H1 (cell line): Measurements from ENCODE around the gene XPO6. TPM values are rescaled to one million over a fixed set of nuclear protein-coding genes. Genes with fewer than 3 reads are reported as not detected.

Experiments
- CTCF ChIA-PET: fragments of 300-600 bp; sonication (Branson Sonifier 250); formaldehyde crosslinking; loops from one replicate; lab custom pipeline; 2021; ENCODE audit not compliant: partially characterized antibody; lab: Charles Lee
- POLR2A ChIA-PET: fragments of 300-600 bp; sonication (Branson Sonifier 250); formaldehyde crosslinking; loops from one replicate; lab custom pipeline; 2021; ENCODE audit warnings: inconsistent platforms; ENCODE audit not compliant: partially characterized antibody; lab: Charles Lee
- DNase-seq, 2 experiments: peaks; one replicate each; pipeline versions ENCODE4 v3.0.0 to v3.0.0-alpha.2; 2010 to 2022; ENCODE audit warnings: low spot score in 2 of 2, low read depth in 1 of 2, mixed read lengths in 1 of 2
- FAIRE-seq: peaks from 2 replicates; lab custom pipeline; 2011; peaks lifted over from hg19 to GRCh38; lab: Jason Lieb, UNC
- H2AFZ ChIP-seq: 2 replicates; pipeline ENCODE4 v1.8.1; 2012; ENCODE audit warnings: low read length, inconsistent platforms
- H2AK5ac ChIP-seq: 2 replicates; pipeline ENCODE4 v1.6.1; 2013; ENCODE audit warnings: low read depth, low read length
- H2BK120ac ChIP-seq: replicated peaks from 2 replicates; pipeline ENCODE3; 2013; ENCODE audit warnings: low read depth, low read length, inconsistent platforms
- H2BK12ac ChIP-seq: 2 replicates; pipeline ENCODE4 v1.6.1; 2013; ENCODE audit warnings: low read depth, low read length
- H2BK15ac ChIP-seq: 2 replicates; pipeline ENCODE4 v1.6.1; 2013; ENCODE audit warnings: low read length
- H2BK20ac ChIP-seq: 2 replicates; pipeline ENCODE4 v1.6.1; 2013; ENCODE audit warnings: low read length
- H2BK5ac ChIP-seq: 2 replicates; pipeline ENCODE4 v1.6.1; 2013; ENCODE audit warnings: low read depth, low read length
- H3K14ac ChIP-seq: 2 replicates; pipeline ENCODE4 v1.6.1; 2013; ENCODE audit warnings: inconsistent platforms; ENCODE audit not compliant: insufficient read length
- H3K18ac ChIP-seq: 2 replicates; pipeline ENCODE4 v1.6.1; 2013; ENCODE audit warnings: low read length; ENCODE audit errors: extremely low read depth
- H3K23ac ChIP-seq: 2 replicates; pipeline ENCODE4 v1.6.1; 2013; ENCODE audit warnings: inconsistent platforms; ENCODE audit not compliant: insufficient read length
- H3K23me2 ChIP-seq: 2 replicates; pipeline ENCODE4 v1.6.1; 2013; ENCODE audit warnings: low read depth, low read length
- H3K27ac ChIP-seq: 2 replicates; pipeline ENCODE4 v1.6.1; 2011; ENCODE audit warnings: low read depth, low read length, inconsistent platforms
- H3K27me3 ChIP-seq, 4 experiments: replicated peaks in 1 of 4; 1 replicate in 1 of 4; 2 replicates in 3 of 4; pipeline versions ENCODE4 v1.6.1 to v1.8.1; 2011 to 2013; ENCODE audit warnings: low read length in 3 of 4, mild to moderate bottlenecking in 3 of 4, inconsistent platforms in 2 of 4, mixed read lengths in 2 of 4, moderate library complexity in 1 of 4; ENCODE audit not compliant: control insufficient read depth in 3 of 4, insufficient read depth in 3 of 4; ENCODE audit errors: extremely low read depth in 1 of 4
- H3K36me3 ChIP-seq, 4 experiments: 2 replicates each; pipeline versions ENCODE4 v1.6.1 to v1.8.1; 2011 to 2013; ENCODE audit warnings: mild to moderate bottlenecking in 4 of 4, low read length in 3 of 4, moderate library complexity in 2 of 4, control low read depth in 1 of 4, inconsistent platforms in 1 of 4; ENCODE audit not compliant: insufficient read depth in 4 of 4, control insufficient read depth in 2 of 4
- H3K4ac ChIP-seq: replicated peaks from 2 replicates; pipeline ENCODE3; 2013; ENCODE audit warnings: low read length, low read depth, mixed read lengths, inconsistent platforms; ENCODE audit not compliant: insufficient read length
- H3K4me1 ChIP-seq, 4 experiments: replicated peaks in 1 of 4; 1 replicate in 1 of 4; 2 replicates in 3 of 4; pipeline versions ENCODE4 v1.6.1 to v1.8.1; 2011 to 2013; ENCODE audit warnings: low read length in 3 of 4, inconsistent platforms in 2 of 4, mixed read lengths in 1 of 4; ENCODE audit not compliant: insufficient read depth in 4 of 4, control insufficient read depth in 3 of 4
- H3K4me2 ChIP-seq, 2 experiments: 2 replicates each; pipeline versions ENCODE4 v1.6.1 to v1.8.1; 2011 to 2013; ENCODE audit warnings: low read depth in 2 of 2, low read length in 2 of 2, control low read depth in 1 of 2, inconsistent platforms in 1 of 2, mild to moderate bottlenecking in 1 of 2; ENCODE audit not compliant: insufficient read depth in 1 of 2
- H3K4me3 ChIP-seq, 4 experiments: fragments of 200-600, 300-600 bp in 1 of 4; sonication (generic), shearing (Covaris generic), sonication (Bioruptor Twin) in 1 of 4; 2 replicates each; pipeline versions ENCODE4 v1.5.1 to v1.8.1; 2011 to 2016; ENCODE audit warnings: low read length in 4 of 4, low read depth in 3 of 4, control low read depth in 2 of 4, inconsistent platforms in 2 of 4, mild to moderate bottlenecking in 2 of 4, mixed read lengths in 1 of 4, moderate library complexity in 1 of 4; ENCODE audit not compliant: insufficient read depth in 2 of 4; ENCODE audit errors: extremely low read depth in 1 of 4
- H3K56ac ChIP-seq: replicated peaks from 2 replicates; pipeline ENCODE3; 2013; ENCODE audit warnings: low read depth, mild to moderate bottlenecking, mixed read lengths, low read length, inconsistent platforms; ENCODE audit not compliant: insufficient read length
- H3K79me1 ChIP-seq: 2 replicates; pipeline ENCODE4 v1.6.1; 2013; ENCODE audit warnings: low read depth, low read length, control low read depth
- H3K79me2 ChIP-seq, 2 experiments: 2 replicates each; pipeline versions ENCODE4 v1.6.1 to v1.8.1; 2012 to 2013; ENCODE audit warnings: low read length in 2 of 2, mild to moderate bottlenecking in 2 of 2, inconsistent platforms in 1 of 2; ENCODE audit not compliant: insufficient read depth in 2 of 2, control insufficient read depth in 1 of 2
- H3K9ac ChIP-seq, 4 experiments: replicated peaks in 1 of 4; 1 replicate in 1 of 4; 2 replicates in 3 of 4; pipeline versions ENCODE4 v1.6.1 to v1.8.1; 2011 to 2013; ENCODE audit warnings: low read depth in 3 of 4, low read length in 3 of 4, control low read depth in 2 of 4, mild to moderate bottlenecking in 2 of 4, moderate library complexity in 2 of 4, inconsistent platforms in 1 of 4; ENCODE audit errors: extremely low read depth in 1 of 4
- H3K9me3 ChIP-seq, 2 experiments: 2 replicates each; pipeline versions ENCODE4 v1.6.1 to v1.8.1; 2012 to 2013; ENCODE audit warnings: mild to moderate bottlenecking in 2 of 2, moderate library complexity in 2 of 2, control low read depth in 1 of 2, inconsistent platforms in 1 of 2, low read depth in 1 of 2, low read length in 1 of 2, mixed read lengths in 1 of 2; ENCODE audit not compliant: insufficient read depth in 2 of 2
- H4K20me1 ChIP-seq, 2 experiments: replicated peaks in 1 of 2; 2 replicates each; pipeline versions ENCODE3 to v1.8.1; 2011 to 2013; ENCODE audit warnings: inconsistent platforms in 2 of 2, low read length in 2 of 2, mild to moderate bottlenecking in 1 of 2; ENCODE audit not compliant: insufficient read depth in 2 of 2, control insufficient read depth in 1 of 2
- H4K5ac ChIP-seq: 2 replicates; pipeline ENCODE4 v1.6.1; 2013; ENCODE audit warnings: low read length, low read depth, mixed read lengths, inconsistent platforms; ENCODE audit not compliant: insufficient read length
- H4K8ac ChIP-seq: 2 replicates; pipeline ENCODE4 v1.8.0; 2013; ENCODE audit warnings: mild to moderate bottlenecking, moderate library complexity, low read length, inconsistent platforms; ENCODE audit not compliant: insufficient read depth; ENCODE audit errors: extremely low read depth
- H4K91ac ChIP-seq: replicated peaks from 2 replicates; pipeline ENCODE3; 2013; ENCODE audit warnings: low read length, mixed read lengths, inconsistent platforms; ENCODE audit not compliant: insufficient read length
- CEBPB ChIP-seq: IDR thresholded peaks from 2 replicates; pipeline ENCODE4 v1.6.1; 2012; ENCODE audit warnings: low read depth, low read length
- CTCF ChIP-seq, 3 experiments: IDR thresholded peaks; 1 replicate in 2 of 3; 2 replicates in 1 of 3; pipeline versions ENCODE4 v1.5.1 to v1.6.1; 2011; ENCODE audit warnings: low read length in 3 of 3, mild to moderate bottlenecking in 3 of 3, inconsistent platforms in 2 of 3, low read depth in 1 of 3, moderate library complexity in 1 of 3; ENCODE audit not compliant: insufficient read depth in 1 of 3; ENCODE audit errors: control extremely low read depth in 1 of 3
- E2F6 ChIP-seq: IDR thresholded peaks from 2 replicates; pipeline ENCODE4 v1.6.1; 2012; ENCODE audit warnings: inconsistent platforms
- EZH2 ChIP-seq: fragments of 200-600 bp; sonication (generic); IDR thresholded peaks from 2 replicates; pipeline ENCODE4 v1.7.1; 2012; ENCODE audit warnings: low read depth, mild to moderate bottlenecking, moderate library complexity, low read length, inconsistent platforms; ENCODE audit not compliant: severe bottlenecking
- FOSL1 ChIP-seq: IDR thresholded peaks from 2 replicates; pipeline ENCODE4 v1.6.1; 2011; ENCODE audit warnings: mild to moderate bottlenecking, low read depth, low read length, moderate library complexity; ENCODE audit not compliant: insufficient read depth
- GTF2F1 ChIP-seq: IDR thresholded peaks from 2 replicates; pipeline ENCODE4 v1.6.1; 2012; ENCODE audit warnings: low read depth, low read length, improper control_type of control experiment, borderline replicate concordance
- MAX ChIP-seq: IDR thresholded peaks from 2 replicates; pipeline ENCODE4 v1.6.1; 2012; ENCODE audit warnings: inconsistent platforms
- NANOG ChIP-seq: IDR thresholded peaks from 2 replicates; pipeline ENCODE4 v1.6.1; 2011; ENCODE audit warnings: low read length, low read depth, mild to moderate bottlenecking, inconsistent platforms; ENCODE audit not compliant: insufficient read depth, poor library complexity, severe bottlenecking
- NRF1 ChIP-seq: IDR thresholded peaks from 2 replicates; pipeline ENCODE4 v1.6.1; 2011; ENCODE audit warnings: mild to moderate bottlenecking, low read depth, low read length, improper control_type of control experiment
- TAF1 ChIP-seq: IDR thresholded peaks from 2 replicates; pipeline ENCODE4 v1.6.1; 2011; ENCODE audit warnings: mild to moderate bottlenecking, low read depth, low read length
- WGBS, 2 experiments: shearing (Covaris generic) in 1 of 2; methylation state at CpG; one replicate each; pipeline versions ENCODE4 v1.1.6 to v1.1.7; 2013 to 2015; ENCODE audit warnings: low lambda C conversion rate in 2 of 2, mixed read lengths in 2 of 2, inconsistent platforms in 1 of 2, low coverage in 1 of 2, missing lambda C conversion rate in 1 of 2; ENCODE audit not compliant: insufficient replicate concordance in 2 of 2, insufficient coverage in 1 of 2, insufficient read length in 1 of 2; ENCODE audit errors: extremely low coverage in 1 of 2, missing lambda C conversion rate in 1 of 2; 5-methylcytosine and 5-hydroxymethylcytosine counted together
- polyA plus RNA-seq, 7 experiments: library from polyadenylated mRNA; depleted of rRNA in 3 of 7; stranded (reverse) in 5 of 7; unstranded in 2 of 7; fragments of >200 nt in 5 of 7; fragments of 200-250 nt in 2 of 7; gene quantifications; 1 replicate in 5 of 7; 2 replicates in 1 of 7; 4 replicates in 1 of 7; pipeline versions ENCODE4 v1.2.1 to v1.2.3, GENCODE V29; 2011 to 2013; ENCODE audit warnings: missing spikeins in 2 of 7, mixed read lengths in 2 of 7
- total RNA-seq: library from RNA; stranded (reverse); fragmentation: NEBNext Ultra II Directional; extraction: Animal tissue kit (Norgen Biotek cat#: 25700); gene quantifications from 2 replicates; pipeline ENCODE4 v1.2.1, GENCODE V29; 2021

XPO6 gene
- total and polyA plus RNA-seq, 2 of the 8 experiments (the other 6 are each of a cell fraction or from before 2014, with no cell fraction given) = 152 to 254 TPM

- FAIRE-seq (no peak), DNase-seq (no peak)
- CTCF ChIA-PET = interaction anchor here (1.2 kb wide), 1 partner anchor 10 kb away, joined by 3 read pairs; no protein-coding TSS in a partner anchor
- Histone ChIP-seq H3K79me2 (peaks cover 9 to 100% of the 10 kb centered on the region in 2 experiments), H2BK15ac (no peak overlapping the region), H2AK5ac (no peak overlapping the region), H3K14ac (no peak overlapping the region), H3K4me1 (peaks cover 0 to 4% (median under 1%) of the 10 kb centered on the region in 4 experiments; a peak in 2 of 7 replicates), H2BK12ac (no peak overlapping the region), H3K4me2 (no peak overlapping the region), H3K56ac (no peak overlapping the region), H4K8ac (0 out of 2 replicates have a peak overlapping the region, but pooled peaks have one; percentile 10), H3K9me3 (no peaks in the 10 kb centered on the region), H3K4me3 (no peak overlapping the region), H4K20me1 (peaks cover 4 to 7% of the 10 kb centered on the region in 2 experiments), H3K27ac (no peak overlapping the region), H3K4ac (no peak overlapping the region), H3K23ac (no peak overlapping the region), H4K5ac (no peak overlapping the region), H3K27me3 (no peaks in the 10 kb centered on the region), H2BK20ac (no peak overlapping the region), H3K36me3 (peaks cover 0 to 9% (median 4%) of the 10 kb centered on the region in 4 experiments; a peak in 4 of 8 replicates), H3K23me2 (no peaks in the 10 kb centered on the region), H3K79me1 (peaks cover 4% of the 10 kb centered on the region; the same call in 1 of the 2 replicates), H2AFZ (no peak overlapping the region), H3K9ac (no peak overlapping the region), H4K91ac (no peak overlapping the region), H2BK5ac (no peak overlapping the region), H3K18ac (no peak overlapping the region), H2BK120ac (no peak overlapping the region)
- 92% methylated on average over 4 of the region's 4 CpGs; no CpG with 5 or more reads in 1 of the 2 experiments for WGBS, 2 experiments
- POLR2A ChIA-PET = no interaction called here
- no peak for TF ChIP-seq CEBPB
- no peak for TF ChIP-seq TAF1
- no peak for TF ChIP-seq NRF1
- no peak for TF ChIP-seq GTF2F1
- no peak for TF ChIP-seq MAX
- no peak for TF ChIP-seq EZH2
- no peak for TF ChIP-seq FOSL1
- no peak for TF ChIP-seq NANOG
- TF ChIP-seq E2F6 = no peak
- no peak for TF ChIP-seq CTCF (IDR thresholded peaks at IDR 0.05; ENCODE audit: control extremely low read depth in 1 of 3, insufficient read depth in 1 of 3, low read depth in 1 of 3, low read length in 3 of 3)
Measured at GRCh38 chr16:28186752-28187151, 25.0 kb downstream of the XPO6 start.
